Panc1 (cell line): Measurements from ENCODE around the gene MAP4K4. TPM values are rescaled to one million over a fixed set of nuclear protein-coding genes. Genes with fewer than 3 reads are reported as not detected.

ENCODE experiments used
- ATAC-seq: fragments of 200-7000 bp; cut with Tn5 transposase; 2 replicates; pipeline ENCODE4 v1.9.1; 2020; ENCODE audit warnings: mild to moderate bottlenecking, moderate library complexity
- BruUV-seq: library from RNA; stranded (reverse); fragments of 400-500 nt; replicated peaks from 2 replicates; lab custom pipeline; 2021; lab: Mats Ljungman, UMichigan
- CTCF ChIA-PET: fragments of 300-600 bp; sonication (Branson Sonifier 250); formaldehyde crosslinking; loops from one replicate; lab custom pipeline; 2022; ENCODE audit warnings: antibody characterized with exemption; lab: Charles Lee
- POLR2A ChIA-PET: fragments of 300-600 bp; sonication (Branson Sonifier 250); formaldehyde crosslinking; loops from one replicate; lab custom pipeline; 2022; ENCODE audit warnings: antibody characterized with exemption; lab: Charles Lee
- DNase-seq: peaks from one replicate; pipeline ENCODE4 v3.0.0-alpha.2; 2010; ENCODE audit warnings: low read depth, low spot score
- H3K27ac ChIP-seq: 2 replicates; pipeline ENCODE4 v1.5.1; 2011; ENCODE audit warnings: mild to moderate bottlenecking, low read length, inconsistent platforms
- H3K27me3 ChIP-seq: fragments of 200-500 bp; sonication (Bioruptor generic); 2 replicates; pipeline ENCODE4 v1.6.0; 2014; ENCODE audit warnings: low read length, inconsistent platforms; ENCODE audit not compliant: control insufficient read depth, insufficient read depth
- H3K36me3 ChIP-seq: fragments of 200-500 bp; sonication (Bioruptor generic); 2 replicates; pipeline ENCODE4 v1.5.1; 2014; ENCODE audit warnings: inconsistent platforms, mild to moderate bottlenecking, low read length, moderate library complexity; ENCODE audit not compliant: control insufficient read depth, insufficient read depth
- H3K4me1 ChIP-seq: 2 replicates; pipeline ENCODE4 v1.5.1; 2011; ENCODE audit warnings: inconsistent platforms, mild to moderate bottlenecking, low read length, moderate library complexity; ENCODE audit not compliant: control insufficient read depth, insufficient read depth
- H3K4me3 ChIP-seq, 2 experiments: 2 replicates each; pipeline ENCODE4 v1.5.1; 2011 to 2012; ENCODE audit warnings: low read depth in 2 of 2, low read length in 2 of 2, mild to moderate bottlenecking in 2 of 2, inconsistent platforms in 1 of 2, moderate library complexity in 1 of 2
- H3K9me3 ChIP-seq: fragments of 200-500 bp; sonication (Bioruptor generic); 2 replicates; pipeline ENCODE4 v1.5.1; 2014; ENCODE audit warnings: low read depth, mild to moderate bottlenecking, inconsistent platforms, low read length, moderate library complexity; ENCODE audit not compliant: control insufficient read depth, insufficient read depth
- CTCF ChIP-seq: fragments of 450-650 bp; IDR thresholded peaks from 2 replicates; pipeline ENCODE4 v1.5.1; 2017; ENCODE audit warnings: mild to moderate bottlenecking
- POLR2AphosphoS5 ChIP-seq: IDR thresholded peaks from 2 replicates; pipeline ENCODE4 v1.6.1; 2012; ENCODE audit warnings: mild to moderate bottlenecking, low read depth, low read length, moderate library complexity
- SIN3A ChIP-seq: IDR thresholded peaks from 2 replicates; pipeline ENCODE4 v1.6.1; 2012; ENCODE audit warnings: low read depth, mild to moderate bottlenecking, low read length, moderate library complexity, borderline replicate concordance; ENCODE audit not compliant: insufficient read depth
- TCF7L2 ChIP-seq: IDR thresholded peaks from 2 replicates; pipeline ENCODE4 v1.6.1; 2011; ENCODE audit warnings: mild to moderate bottlenecking, low read depth, low read length, inconsistent platforms
- in situ Hi-C: cut with HindIII; loops from 2 replicates; pipeline ENCODE4 v1.10.0; 2016; ENCODE audit warnings: low sequenced_read_pairs, low pct_unique_long_range_greater_than_20kb
- intact Hi-C: fragments of 100-400 bp; cut with micrococcal nuclease; formaldehyde crosslinking; loops from one replicate; pipeline ENCODE4 v1.10.0; 2022; ENCODE audit not compliant: unreplicated experiment
- total RNA-seq: library from RNA; stranded (reverse); gene quantifications from one replicate; pipeline ENCODE4 v1.2.1, GENCODE V29; 2021; ENCODE audit not compliant: unreplicated experiment
- TF ChIP-seq, protein P1 (sequence below), 2 experiments: IDR thresholded peaks; 2 replicates each; pipeline ENCODE4 v1.6.1; 2011 to 2012; ENCODE audit warnings: low read depth in 2 of 2, control low read depth in 1 of 2, low read length in 1 of 2, mild to moderate bottlenecking in 1 of 2, moderate library complexity in 1 of 2; ENCODE audit not compliant: insufficient read depth in 1 of 2

The MAP4K4 gene
- total RNA-seq, 1 experiment from 2014 or later = 68.5 TPM

- no peaks in the 10 kb centered on the region for H3K4me1 ChIP-seq
- H3K27me3 ChIP-seq = no peaks in the 10 kb centered on the region
- no peak overlapping the region for H3K27ac ChIP-seq
- ATAC-seq = no peak
- BruUV-seq = no TSS peak
- no peak for TF ChIP-seq CTCF
- TF ChIP-seq, protein P1, sequence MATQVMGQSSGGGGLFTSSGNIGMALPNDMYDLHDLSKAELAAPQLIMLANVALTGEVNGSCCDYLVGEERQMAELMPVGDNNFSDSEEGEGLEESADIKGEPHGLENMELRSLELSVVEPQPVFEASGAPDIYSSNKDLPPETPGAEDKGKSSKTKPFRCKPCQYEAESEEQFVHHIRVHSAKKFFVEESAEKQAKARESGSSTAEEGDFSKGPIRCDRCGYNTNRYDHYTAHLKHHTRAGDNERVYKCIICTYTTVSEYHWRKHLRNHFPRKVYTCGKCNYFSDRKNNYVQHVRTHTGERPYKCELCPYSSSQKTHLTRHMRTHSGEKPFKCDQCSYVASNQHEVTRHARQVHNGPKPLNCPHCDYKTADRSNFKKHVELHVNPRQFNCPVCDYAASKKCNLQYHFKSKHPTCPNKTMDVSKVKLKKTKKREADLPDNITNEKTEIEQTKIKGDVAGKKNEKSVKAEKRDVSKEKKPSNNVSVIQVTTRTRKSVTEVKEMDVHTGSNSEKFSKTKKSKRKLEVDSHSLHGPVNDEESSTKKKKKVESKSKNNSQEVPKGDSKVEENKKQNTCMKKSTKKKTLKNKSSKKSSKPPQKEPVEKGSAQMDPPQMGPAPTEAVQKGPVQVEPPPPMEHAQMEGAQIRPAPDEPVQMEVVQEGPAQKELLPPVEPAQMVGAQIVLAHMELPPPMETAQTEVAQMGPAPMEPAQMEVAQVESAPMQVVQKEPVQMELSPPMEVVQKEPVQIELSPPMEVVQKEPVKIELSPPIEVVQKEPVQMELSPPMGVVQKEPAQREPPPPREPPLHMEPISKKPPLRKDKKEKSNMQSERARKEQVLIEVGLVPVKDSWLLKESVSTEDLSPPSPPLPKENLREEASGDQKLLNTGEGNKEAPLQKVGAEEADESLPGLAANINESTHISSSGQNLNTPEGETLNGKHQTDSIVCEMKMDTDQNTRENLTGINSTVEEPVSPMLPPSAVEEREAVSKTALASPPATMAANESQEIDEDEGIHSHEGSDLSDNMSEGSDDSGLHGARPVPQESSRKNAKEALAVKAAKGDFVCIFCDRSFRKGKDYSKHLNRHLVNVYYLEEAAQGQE (IDR thresholded peaks at IDR 0.05; ENCODE audit: insufficient read depth in 1 of 2, low read depth in 2 of 2, low read length in 1 of 2) = no peak
- no peak for TF ChIP-seq POLR2AphosphoS5
- TF ChIP-seq SIN3A = no peak
- no peak for TF ChIP-seq TCF7L2
- no peak overlapping the region for H3K4me3 ChIP-seq
- no peaks in the 10 kb centered on the region for H3K9me3 ChIP-seq
- intact Hi-C loops (no loop called here), in situ Hi-C loops (no loop called here)
- POLR2A ChIA-PET = no interaction called here
- CTCF ChIA-PET = no interaction called here
- DNase-seq = no peak
- H3K36me3 ChIP-seq = peaks cover 2% of the 10 kb centered on the region
These were observed 149.5 kb downstream of the MAP4K4 start for GRCh38 chr2:101846973-101847372.

GRCh38 chr2:101847661-101848339 is 150.3 kb downstream of the MAP4K4 start:
- in situ Hi-C loops = no loop called here
- CTCF ChIA-PET = no interaction called here
- Histone ChIP-seq H3K27me3 (no peaks in the 10 kb centered on the region), H3K4me1 (no peaks in the 10 kb centered on the region), H3K27ac (no peak overlapping the region), H3K4me3 (no peak overlapping the region), H3K9me3 (no peaks in the 10 kb centered on the region), H3K36me3 (no peaks in the 10 kb centered on the region; the same call in 1 of the 2 replicates)
- DNase-seq (no peak), ATAC-seq (no peak)
- intact Hi-C loops = no loop called here
- POLR2A ChIA-PET = no interaction called here
- TF ChIP-seq SIN3A (no peak), TCF7L2 (no peak), CTCF (no peak), POLR2AphosphoS5 (no peak)
- TF ChIP-seq, protein P1 (IDR thresholded peaks at IDR 0.05; ENCODE audit: insufficient read depth in 1 of 2, low read depth in 2 of 2, low read length in 1 of 2) = no peak
- BruUV-seq = no TSS peak
